Muscle layer of duodenum (tissue), 2 donors: ENCODE data around the gene NDOR1.
"Not testable (repeated sequence)": the region's sequence is repeated elsewhere in the genome, so short reads cannot be mapped to it uniquely, and the experiment has no call there.

Experiments
- H3K27ac ChIP-seq: one replicate; pipeline ENCODE4 v1.7.0; 2013; ENCODE audit warnings: mild to moderate bottlenecking, low read length
- H3K27me3 ChIP-seq: one replicate; pipeline ENCODE4 v1.7.0; 2013; ENCODE audit warnings: low read depth, mild to moderate bottlenecking, control low read depth, low read length
- H3K36me3 ChIP-seq, 2 donors: one replicate each; pipeline ENCODE4 v1.7.0; 2013; ENCODE audit warnings: low read length in 2 of 2, control low read depth in 1 of 2, mild to moderate bottlenecking in 1 of 2; ENCODE audit not compliant: insufficient read depth in 2 of 2, control insufficient read depth in 1 of 2
- H3K4me1 ChIP-seq, 2 donors: one replicate each; pipeline ENCODE4 v1.7.0; 2013; ENCODE audit warnings: low read length in 2 of 2, mild to moderate bottlenecking in 2 of 2, control low read depth in 1 of 2, moderate library complexity in 1 of 2; ENCODE audit not compliant: insufficient read depth in 2 of 2, control insufficient read depth in 1 of 2
- H3K4me3 ChIP-seq, 2 donors: one replicate each; pipeline ENCODE4 v1.7.0; 2013; ENCODE audit warnings: low read length in 2 of 2, low read depth in 1 of 2, mild to moderate bottlenecking in 1 of 2
- H3K9me3 ChIP-seq, 2 donors: one replicate each; pipeline ENCODE4 v1.7.0; 2013; ENCODE audit warnings: low read length in 2 of 2, control low read depth in 1 of 2, mild to moderate bottlenecking in 1 of 2; ENCODE audit not compliant: control insufficient read depth in 1 of 2
- donor health status: healthy.

NDOR1 gene

DNA sequence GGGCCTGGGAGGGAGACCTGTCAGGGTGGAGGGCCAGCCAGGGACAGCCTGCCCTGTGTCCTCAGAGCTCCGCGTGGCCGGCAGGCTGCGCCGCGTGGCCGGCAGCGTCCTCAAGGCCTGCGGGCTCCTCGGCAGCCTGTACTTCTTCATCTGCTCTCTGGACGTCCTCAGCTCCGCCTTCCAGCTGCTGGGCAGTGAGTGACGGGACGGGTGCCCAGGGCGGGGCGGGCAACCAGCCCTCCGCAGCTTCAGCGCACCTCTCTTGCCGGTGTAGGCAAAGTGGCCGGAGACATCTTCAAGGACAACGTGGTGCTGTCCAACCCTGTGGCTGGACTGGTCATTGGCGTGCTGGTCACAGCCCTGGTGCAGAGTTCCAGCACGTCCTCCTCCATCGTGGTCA lies 27.0 kb downstream of the NDOR1 start:
- H3K9me3 ChIP-seq, result no peaks in the 10 kb centered on the region
- H3K27me3 ChIP-seq, result peaks cover 11% of the 10 kb centered on the region
- peaks cover 0 to 23% of the 10 kb centered on the region in 2 donors for H3K4me1 ChIP-seq
- H3K27ac ChIP-seq, result no peak overlapping the region
- H3K36me3 ChIP-seq, result no peaks in the 10 kb centered on the region
- no peak overlapping the region for H3K4me3 ChIP-seq

DNA sequence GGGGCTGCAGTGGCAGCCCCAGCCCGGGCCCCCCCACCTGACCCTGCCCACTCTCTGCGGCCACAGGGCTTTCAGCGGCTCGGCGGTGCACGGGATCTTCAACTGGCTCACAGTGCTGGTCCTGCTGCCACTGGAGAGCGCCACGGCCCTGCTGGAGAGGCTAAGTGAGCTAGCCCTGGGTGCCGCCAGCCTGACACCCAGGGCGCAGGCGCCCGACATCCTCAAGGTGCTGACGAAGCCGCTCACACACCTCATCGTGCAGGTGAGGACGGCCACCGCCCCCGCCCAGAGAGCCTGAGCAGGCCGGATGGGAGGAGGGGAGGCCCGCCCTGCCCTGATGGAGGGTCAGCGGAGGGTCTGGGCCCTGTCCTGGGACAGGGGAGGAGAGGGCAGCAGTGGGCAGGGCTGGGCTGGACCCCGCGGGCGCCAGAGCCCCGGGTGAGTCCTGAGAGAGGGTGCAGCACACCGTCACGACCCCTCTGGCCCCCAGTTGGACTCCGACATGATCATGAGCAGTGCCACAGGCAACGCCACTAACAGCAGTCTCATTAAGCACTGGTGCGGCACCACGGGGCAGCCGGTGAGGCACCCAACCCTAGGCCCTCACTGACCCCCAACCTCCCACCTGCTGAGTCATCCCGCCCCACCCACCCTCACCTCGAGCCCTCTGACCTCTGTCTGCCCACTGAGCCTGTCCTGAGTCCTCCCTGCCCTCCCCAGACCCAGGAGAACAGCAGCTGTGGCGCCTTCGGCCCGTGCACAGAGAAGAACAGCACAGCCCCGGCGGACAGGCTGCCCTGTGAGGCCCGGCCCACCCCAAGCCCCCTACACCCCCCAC lies 27.9 kb downstream of the NDOR1 start:
- H3K4me1 ChIP-seq, result peaks cover 0 to 31% of the 10 kb centered on the region in 2 donors
- H3K27me3 ChIP-seq, result peaks cover 11% of the 10 kb centered on the region
- no peaks in the 10 kb centered on the region for H3K36me3 ChIP-seq
- H3K27ac ChIP-seq, result no peak overlapping the region
- no peak overlapping the region for H3K4me3 ChIP-seq
- no peaks in the 10 kb centered on the region for H3K9me3 ChIP-seq

DNA sequence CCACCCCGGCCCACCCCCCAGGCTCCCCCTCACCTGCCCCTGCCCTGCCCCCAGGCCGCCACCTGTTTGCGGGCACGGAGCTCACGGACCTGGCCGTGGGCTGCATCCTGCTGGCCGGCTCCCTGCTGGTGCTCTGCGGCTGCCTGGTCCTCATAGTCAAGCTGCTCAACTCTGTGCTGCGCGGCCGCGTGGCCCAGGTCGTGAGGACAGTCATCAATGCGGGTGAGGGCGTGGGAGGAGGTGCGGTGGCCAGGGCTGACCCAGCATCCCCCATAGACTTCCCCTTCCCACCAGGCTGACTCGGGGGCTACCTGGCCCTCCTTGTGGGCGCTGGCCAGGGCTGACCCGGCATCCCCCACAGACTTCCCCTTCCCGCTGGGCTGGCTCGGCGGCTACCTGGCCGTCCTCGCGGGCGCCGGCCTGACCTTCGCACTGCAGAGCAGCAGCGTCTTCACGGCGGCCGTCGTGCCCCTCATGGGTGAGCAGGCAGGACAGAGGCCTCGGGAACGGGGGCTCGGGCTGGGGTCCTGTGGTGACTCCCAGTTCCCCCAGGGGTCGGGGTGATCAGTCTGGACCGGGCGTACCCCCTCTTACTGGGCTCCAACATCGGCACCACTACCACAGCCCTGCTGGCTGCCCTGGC lies 28.7 kb downstream of the NDOR1 start:
- H3K36me3 ChIP-seq, result no peaks in the 10 kb centered on the region
- H3K4me3 ChIP-seq, result no peak overlapping the region
- H3K27me3 ChIP-seq, result peaks cover 7% of the 10 kb centered on the region
- no peaks in the 10 kb centered on the region for H3K9me3 ChIP-seq
- H3K27ac ChIP-seq, result no peak overlapping the region
- H3K4me1 ChIP-seq, result peaks cover 0 to 39% of the 10 kb centered on the region in 2 donors

- Histone ChIP-seq H3K36me3 (no peaks in the 10 kb centered on the region), H3K4me1 (peaks cover 0 to 44% of the 10 kb centered on the region in 2 donors), H3K27ac (no peak overlapping the region), H3K4me3 (no peak overlapping the region), H3K9me3 (no peaks in the 10 kb centered on the region), H3K27me3 (peaks cover 3% of the 10 kb centered on the region)
Measured at GRCh38 chr9:137234758-137235423, 29.4 kb downstream of the NDOR1 start.

GRCh38 chr9:137235424-137236237 lies 30.1 kb downstream of the NDOR1 start:
- no peaks in the 10 kb centered on the region for H3K9me3 ChIP-seq
- no peaks in the 10 kb centered on the region for H3K36me3 ChIP-seq
- peaks cover 0 to 44% of the 10 kb centered on the region in 2 donors for H3K4me1 ChIP-seq
- no peak overlapping the region for H3K27ac ChIP-seq
- H3K27me3 ChIP-seq, result peaks cover 3% of the 10 kb centered on the region
- peak overlapping the region in 1 of 2 donors; percentile 54 for H3K4me3 ChIP-seq

GRCh38 chr9:137236238-137236935 lies 30.9 kb downstream of the NDOR1 start:
- H3K9me3 ChIP-seq, result no peaks in the 10 kb centered on the region
- no peaks in the 10 kb centered on the region for H3K27me3 ChIP-seq
- peaks cover 0 to 44% of the 10 kb centered on the region in 2 donors for H3K4me1 ChIP-seq
- H3K27ac ChIP-seq, result no peak overlapping the region
- H3K36me3 ChIP-seq, result no peaks in the 10 kb centered on the region
- peak overlapping the region in 1 of 2 donors; percentile 54 for H3K4me3 ChIP-seq

DNA sequence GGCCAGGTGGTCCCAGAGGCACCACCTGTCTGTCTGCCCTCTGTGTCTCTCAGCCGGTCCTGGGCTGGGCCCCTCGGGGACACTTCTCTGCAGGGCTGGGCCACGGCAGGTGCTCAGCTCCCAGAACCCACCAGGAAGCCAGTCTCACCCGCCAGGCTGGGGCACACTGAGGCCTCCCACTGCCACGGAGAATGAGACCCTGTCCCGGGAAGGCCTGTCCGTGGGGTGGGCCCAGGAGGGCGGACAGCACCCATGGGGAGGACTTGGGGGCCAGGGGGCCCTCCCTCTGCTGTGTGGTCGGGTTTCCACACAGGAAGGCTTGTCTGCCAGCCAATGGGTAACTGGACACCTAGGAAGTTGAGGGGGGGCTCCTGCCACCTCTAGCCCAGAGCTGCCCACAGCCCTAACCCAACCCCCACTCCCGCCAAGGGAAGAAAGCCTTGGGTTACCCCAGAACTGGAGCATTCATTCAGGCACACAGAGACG lies 31.5 kb downstream of the NDOR1 start:
- peak overlapping the region in 1 of 2 donors; percentile 54 for H3K4me3 ChIP-seq
- H3K27me3 ChIP-seq, result no peaks in the 10 kb centered on the region
- no peak overlapping the region for H3K27ac ChIP-seq
- H3K9me3 ChIP-seq, result no peaks in the 10 kb centered on the region
- H3K36me3 ChIP-seq, result no peaks in the 10 kb centered on the region
- peaks cover 0 to 45% of the 10 kb centered on the region in 2 donors for H3K4me1 ChIP-seq

DNA sequence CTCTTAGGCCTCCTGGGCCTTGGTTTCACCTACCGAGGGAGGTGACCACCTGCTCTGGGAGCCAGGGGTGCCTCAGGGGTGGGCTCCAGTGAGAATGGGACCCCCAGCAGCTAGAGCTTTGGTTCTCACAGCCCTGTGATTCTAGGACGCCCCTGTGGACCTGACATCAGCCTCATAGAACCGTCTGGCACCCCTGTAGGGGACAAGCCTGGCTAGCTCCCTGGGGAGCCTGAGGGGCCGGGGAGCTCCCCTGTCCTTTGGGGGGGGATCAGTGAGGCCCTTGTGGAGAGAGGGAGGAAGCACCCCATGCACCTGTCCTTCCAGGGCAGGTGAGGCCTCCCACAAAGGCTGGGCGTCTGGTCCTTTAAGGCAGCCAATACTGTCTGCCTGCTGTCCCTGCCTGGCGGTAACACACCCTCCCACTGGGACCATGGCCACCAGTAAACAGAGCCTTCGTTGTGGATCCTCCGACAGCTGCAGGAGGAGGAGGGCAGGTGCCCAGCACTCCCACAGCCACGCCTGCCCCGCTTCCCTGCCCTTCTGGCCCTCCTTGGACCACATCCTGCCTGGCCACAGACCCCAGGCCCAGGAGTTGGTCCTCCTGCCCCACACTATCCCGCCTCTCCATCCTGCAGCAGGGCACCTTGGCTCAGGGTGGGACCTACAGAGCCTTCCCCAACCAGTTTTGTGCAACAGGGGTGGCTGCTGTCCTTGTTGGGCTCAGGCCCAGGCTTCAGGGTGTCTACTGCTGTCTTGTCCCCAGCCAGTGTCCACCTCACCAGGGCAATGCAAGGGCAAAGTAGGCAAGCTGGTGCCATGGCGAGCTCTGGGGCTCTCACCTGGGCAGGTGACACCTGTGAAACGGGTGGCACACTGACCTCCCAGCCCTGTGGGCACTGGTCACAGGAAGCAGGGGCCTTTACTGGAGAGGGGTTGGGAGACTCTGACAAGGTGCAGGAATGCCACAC lies 32.5 kb downstream of the NDOR1 start:
- H3K36me3 ChIP-seq, result peaks cover 0 to 4% of the 10 kb centered on the region in 2 donors
- no peak overlapping the region for H3K4me3 ChIP-seq
- no peaks in the 10 kb centered on the region for H3K9me3 ChIP-seq
- H3K27ac ChIP-seq, result no peak overlapping the region
- H3K27me3 ChIP-seq, result no peaks in the 10 kb centered on the region
- peaks cover 0 to 56% of the 10 kb centered on the region in 2 donors for H3K4me1 ChIP-seq

DNA sequence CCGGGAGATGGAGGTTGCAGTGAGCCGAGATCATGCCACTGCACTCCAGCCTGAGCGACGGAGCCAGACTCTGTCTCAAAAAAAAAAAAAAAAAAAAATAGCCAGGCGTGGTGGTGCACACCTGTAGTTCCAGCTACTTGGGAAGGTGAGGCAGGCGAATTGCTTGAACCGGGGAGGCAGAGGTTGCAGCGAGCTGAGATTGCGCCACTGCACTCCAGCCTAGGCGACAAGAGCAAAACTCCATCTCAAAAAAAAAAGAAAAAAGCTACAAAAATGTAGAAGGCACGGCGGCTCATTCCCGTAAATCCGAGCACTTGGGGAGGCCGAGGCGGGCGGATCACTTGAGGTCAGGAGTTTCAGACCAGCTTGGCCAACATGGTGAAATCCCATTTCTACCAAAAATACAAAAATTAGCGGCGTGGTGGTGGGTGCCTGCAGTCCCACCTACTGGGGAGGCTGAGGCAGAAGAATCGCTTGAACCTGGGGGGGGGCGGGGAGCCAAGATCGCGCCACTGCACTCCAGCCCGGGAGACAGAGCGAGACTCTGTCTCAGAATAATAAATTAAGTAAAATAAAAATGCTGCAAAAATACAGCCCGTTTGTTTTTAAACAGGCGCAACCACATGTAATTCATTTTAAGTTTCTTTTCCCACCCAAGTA lies 34.2 kb downstream of the NDOR1 start:
- Histone ChIP-seq H3K4me3 (peak overlapping the region; percentile 39 to 83), H3K4me1 (peaks cover 0 to 66% of the 10 kb centered on the region in 2 donors), H3K27ac (peak overlapping the region; percentile 69), H3K36me3 (peaks cover 0 to 10% of the 10 kb centered on the region in 2 donors)
- H3K9me3 ChIP-seq, H3K27me3 ChIP-seq: not testable (repeated sequence)
